K562 (cell line): Measurements from ENCODE around the gene PRDX2. TPM values are rescaled to one million over a fixed set of nuclear protein-coding genes. Genes with fewer than 3 reads are reported as not detected.
A peak's percentile ranks its signal among the peaks of the same experiment; 100 is the strongest.

ENCODE experiments used
- BACH1 ChIP-seq: fragments of 200-800 bp; sonication (Bioruptor generic); IDR thresholded peaks from 2 replicates; pipeline ENCODE4 v1.6.1; 2016; ENCODE audit warnings: missing genetic modification characterization, missing compliant biosample characterization
- BCL6 ChIP-seq: fragments of 250-450 bp; sonication (Bioruptor Pico); IDR thresholded peaks from 2 replicates; pipeline ENCODE4 v1.4.0; 2020
- CCNT2 ChIP-seq: IDR thresholded peaks from 2 replicates; pipeline ENCODE4 v1.6.1; 2011; ENCODE audit warnings: borderline replicate concordance, low read depth, mild to moderate bottlenecking, moderate library complexity, mixed read lengths, low read length; ENCODE audit not compliant: insufficient read length; ENCODE audit errors: extremely low read depth
- CHD1 ChIP-seq: fragments of 200-600 bp; sonication (generic); IDR thresholded peaks from one replicate; pipeline ENCODE4 v1.6.1; 2012; ENCODE audit warnings: mild to moderate bottlenecking, moderate library complexity, low read length, inconsistent platforms
- FOSL1 ChIP-seq: fragments of 200-800 bp; sonication (Bioruptor generic); conservative IDR thresholded peaks from 2 replicates; pipeline ENCODE4 v1.6.1; 2016; ENCODE audit warnings: missing genetic modification characterization, missing compliant biosample characterization
- LCOR ChIP-seq: sonication (generic); formaldehyde crosslinking; IDR thresholded peaks from 2 replicates; pipeline ENCODE4 v1.8.0; 2022; ENCODE audit warnings: mild to moderate bottlenecking, missing genetic modification reagents
- MAFF ChIP-seq: IDR thresholded peaks from 2 replicates; pipeline ENCODE4 v1.6.1; 2012; ENCODE audit warnings: low read length, improper control_type of control experiment
- MYNN ChIP-seq, 2 experiments: sonication (generic); formaldehyde crosslinking in 1 of 2; IDR thresholded peaks; 2 replicates each; pipeline versions ENCODE4 v1.5.0 to v1.6.1; 2016 to 2020; ENCODE audit warnings: antibody characterized with exemption in 1 of 2, missing genetic modification reagents in 1 of 2
- NELFE ChIP-seq: IDR thresholded peaks from 2 replicates; pipeline ENCODE4 v1.6.1; 2011; ENCODE audit warnings: mild to moderate bottlenecking; ENCODE audit not compliant: insufficient read depth, insufficient read length
- NR2C2 ChIP-seq, 2 experiments: fragments of 200-800 bp in 1 of 2; sonication (Bioruptor generic) in 1 of 2; sonication (generic) in 1 of 2; formaldehyde crosslinking in 1 of 2; IDR thresholded peaks; 2 replicates each; pipeline versions ENCODE4 v1.6.1 to v1.8.0; 2016 to 2022; ENCODE audit warnings: mild to moderate bottlenecking in 1 of 2, missing compliant biosample characterization in 1 of 2, missing genetic modification characterization in 1 of 2, missing genetic modification reagents in 1 of 2
- NR2F6 ChIP-seq: fragments of 450-650 bp; formaldehyde crosslinking; IDR thresholded peaks from 2 replicates; pipeline ENCODE4 v1.4.0; 2020; ENCODE audit warnings: mild to moderate bottlenecking
- OTX1 ChIP-seq: fragments of 450-650 bp; formaldehyde crosslinking; IDR thresholded peaks from 2 replicates; pipeline ENCODE4 v1.4.0; 2022; ENCODE audit warnings: mild to moderate bottlenecking
- SNRNP70 ChIP-seq: fragments of 200-400 bp; formaldehyde crosslinking; optimal IDR thresholded peaks from 2 replicates; pipeline ENCODE3; 2017; ENCODE audit warnings: low read depth, low read length
- STAT5A ChIP-seq: IDR thresholded peaks from 2 replicates; pipeline ENCODE4 v1.6.1; 2012; ENCODE audit warnings: low read length, inconsistent platforms, borderline replicate concordance
- polyA plus RNA-seq, 8 experiments: library from polyadenylated mRNA; depleted of rRNA in 4 of 8; stranded (reverse) in 5 of 8; unstranded in 3 of 8; fragments of >200 nt; fragmentation: Nextera tagmentation in 2 of 8; fragmentation: Illumina TruSeq in 1 of 8; extraction: Ambion mirVana in 2 of 8; extraction: Trizol in 1 of 8; gene quantifications; 2 replicates each; pipeline versions ENCODE4 v1.2.1 to v1.2.3, GENCODE V29; 2011 to 2014; ENCODE audit warnings: inconsistent platforms in 1 of 8, missing spikeins in 1 of 8
- total RNA-seq, 7 experiments: library from RNA; depleted of rRNA in 6 of 7; stranded (reverse); fragments of >200 nt in 6 of 7; fragmentation: Illumina TruSeq in 2 of 7; extraction: Trizol in 2 of 7; gene quantifications; 2 replicates each; pipeline versions ENCODE4 v1.2.1 to v1.2.3, GENCODE V29; 2011 to 2021; ENCODE audit warnings: low replicate concordance in 1 of 7
- TF ChIP-seq, protein P1 (sequence below): fragments of 250-450 bp; sonication (Bioruptor Pico); IDR thresholded peaks from 2 replicates; pipeline ENCODE4 v1.8.0; 2022; ENCODE audit warnings: moderate library complexity, mild to moderate bottlenecking, inconsistent platforms
- TF ChIP-seq, protein P2 (sequence below): fragments of 450-650 bp; IDR thresholded peaks from 2 replicates; pipeline ENCODE4 v1.6.1; 2017; ENCODE audit warnings: antibody characterized with exemption, mild to moderate bottlenecking
- TF ChIP-seq, protein P3 (sequence below): fragments of 450-650 bp; IDR thresholded peaks from 2 replicates; pipeline ENCODE4 v1.6.1; 2017; ENCODE audit warnings: antibody characterized with exemption
- TF ChIP-seq, protein P4 (sequence below): IDR thresholded peaks from 2 replicates; pipeline ENCODE4 v1.6.1; 2011; ENCODE audit not compliant: insufficient read length; ENCODE audit errors: extremely low read depth

PRDX2 gene
- total and polyA plus RNA-seq, 9 of the 15 experiments (the other 6 are each of a cell fraction or from before 2014, with no cell fraction given), result 206 to 1,183 (median 415) TPM

DNA sequence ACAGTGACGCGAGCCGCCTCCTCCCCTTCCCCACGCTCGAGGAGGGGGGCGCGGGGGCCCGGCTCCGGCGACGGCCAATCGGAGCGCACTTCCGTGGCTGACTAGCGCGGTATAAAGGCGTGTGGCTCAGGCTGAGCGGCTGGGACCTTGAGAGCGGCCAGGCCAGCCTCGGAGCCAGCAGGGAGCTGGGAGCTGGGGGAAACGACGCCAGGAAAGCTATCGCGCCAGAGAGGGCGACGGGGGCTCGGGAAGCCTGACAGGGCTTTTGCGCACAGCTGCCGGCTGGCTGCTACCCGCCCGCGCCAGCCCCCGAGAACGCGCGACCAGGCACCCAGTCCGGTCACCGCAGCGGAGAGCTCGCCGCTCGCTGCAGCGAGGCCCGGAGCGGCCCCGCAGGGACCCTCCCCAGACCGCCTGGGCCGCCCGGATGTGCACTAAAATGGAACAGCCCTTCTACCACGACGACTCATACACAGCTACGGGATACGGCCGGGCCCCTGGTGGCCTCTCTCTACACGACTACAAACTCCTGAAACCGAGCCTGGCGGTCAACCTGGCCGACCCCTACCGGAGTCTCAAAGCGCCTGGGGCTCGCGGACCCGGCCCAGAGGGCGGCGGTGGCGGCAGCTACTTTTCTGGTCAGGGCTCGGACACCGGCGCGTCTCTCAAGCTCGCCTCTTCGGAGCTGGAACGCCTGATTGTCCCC, 10.1 kb downstream of the PRDX2 start, which contains the start of gene JUNB (continued):
- TF ChIP-seq NR2C2 (CRISPR knock-in tag; IDR thresholded peaks at IDR 0.05) (peak; percentile 73), NR2C2 (tag; IDR thresholded peaks at IDR 0.05) (no peak), STAT5A (no peak; the same call in 1 of the 2 replicates), LCOR (CRISPR knock-in tag) (peak; percentile 92), FOSL1 (tag) (0 out of 2 replicates have a peak, but pooled peaks have one; percentile 53), BCL6 (CRISPR knock-in tag) (no peak), MYNN (IDR thresholded peaks at IDR 0.05) (peak; percentile 43; the same call in 1 of the 2 replicates), MYNN (CRISPR knock-in tag; IDR thresholded peaks at IDR 0.05) (no peak), NELFE (peak; percentile 89), BACH1 (no peak), SNRNP70 (no peak), MAFF (no peak), CCNT2 (peak; percentile 93), CHD1 (no peak), NR2F6 (CRISPR knock-in tag) (peak; percentile 66; the same call in 1 of the 2 replicates), OTX1 (peak; percentile 82; the same call in 1 of the 2 replicates)
- TF ChIP-seq, protein P1, sequence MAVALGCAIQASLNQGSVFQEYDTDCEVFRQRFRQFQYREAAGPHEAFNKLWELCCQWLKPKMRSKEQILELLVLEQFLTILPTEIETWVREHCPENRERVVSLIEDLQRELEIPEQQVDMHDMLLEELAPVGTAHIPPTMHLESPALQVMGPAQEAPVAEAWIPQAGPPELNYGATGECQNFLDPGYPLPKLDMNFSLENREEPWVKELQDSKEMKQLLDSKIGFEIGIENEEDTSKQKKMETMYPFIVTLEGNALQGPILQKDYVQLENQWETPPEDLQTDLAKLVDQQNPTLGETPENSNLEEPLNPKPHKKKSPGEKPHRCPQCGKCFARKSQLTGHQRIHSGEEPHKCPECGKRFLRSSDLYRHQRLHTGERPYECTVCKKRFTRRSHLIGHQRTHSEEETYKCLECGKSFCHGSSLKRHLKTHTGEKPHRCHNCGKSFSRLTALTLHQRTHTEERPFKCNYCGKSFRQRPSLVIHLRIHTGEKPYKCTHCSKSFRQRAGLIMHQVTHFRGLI (CRISPR knock-in tag), result no peak
- TF ChIP-seq, protein P2, sequence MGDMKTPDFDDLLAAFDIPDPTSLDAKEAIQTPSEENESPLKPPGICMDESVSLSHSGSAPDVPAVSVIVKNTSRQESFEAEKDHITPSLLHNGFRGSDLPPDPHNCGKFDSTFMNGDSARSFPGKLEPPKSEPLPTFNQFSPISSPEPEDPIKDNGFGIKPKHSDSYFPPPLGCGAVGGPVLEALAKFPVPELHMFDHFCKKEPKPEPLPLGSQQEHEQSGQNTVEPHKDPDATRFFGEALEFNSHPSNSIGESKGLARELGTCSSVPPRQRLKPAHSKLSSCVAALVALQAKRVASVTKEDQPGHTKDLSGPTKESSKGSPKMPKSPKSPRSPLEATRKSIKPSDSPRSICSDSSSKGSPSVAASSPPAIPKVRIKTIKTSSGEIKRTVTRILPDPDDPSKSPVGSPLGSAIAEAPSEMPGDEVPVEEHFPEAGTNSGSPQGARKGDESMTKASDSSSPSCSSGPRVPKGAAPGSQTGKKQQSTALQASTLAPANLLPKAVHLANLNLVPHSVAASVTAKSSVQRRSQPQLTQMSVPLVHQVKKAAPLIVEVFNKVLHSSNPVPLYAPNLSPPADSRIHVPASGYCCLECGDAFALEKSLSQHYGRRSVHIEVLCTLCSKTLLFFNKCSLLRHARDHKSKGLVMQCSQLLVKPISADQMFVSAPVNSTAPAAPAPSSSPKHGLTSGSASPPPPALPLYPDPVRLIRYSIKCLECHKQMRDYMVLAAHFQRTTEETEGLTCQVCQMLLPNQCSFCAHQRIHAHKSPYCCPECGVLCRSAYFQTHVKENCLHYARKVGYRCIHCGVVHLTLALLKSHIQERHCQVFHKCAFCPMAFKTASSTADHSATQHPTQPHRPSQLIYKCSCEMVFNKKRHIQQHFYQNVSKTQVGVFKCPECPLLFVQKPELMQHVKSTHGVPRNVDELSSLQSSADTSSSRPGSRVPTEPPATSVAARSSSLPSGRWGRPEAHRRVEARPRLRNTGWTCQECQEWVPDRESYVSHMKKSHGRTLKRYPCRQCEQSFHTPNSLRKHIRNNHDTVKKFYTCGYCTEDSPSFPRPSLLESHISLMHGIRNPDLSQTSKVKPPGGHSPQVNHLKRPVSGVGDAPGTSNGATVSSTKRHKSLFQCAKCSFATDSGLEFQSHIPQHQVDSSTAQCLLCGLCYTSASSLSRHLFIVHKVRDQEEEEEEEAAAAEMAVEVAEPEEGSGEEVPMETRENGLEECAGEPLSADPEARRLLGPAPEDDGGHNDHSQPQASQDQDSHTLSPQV, result no peak
- TF ChIP-seq, protein P3, sequence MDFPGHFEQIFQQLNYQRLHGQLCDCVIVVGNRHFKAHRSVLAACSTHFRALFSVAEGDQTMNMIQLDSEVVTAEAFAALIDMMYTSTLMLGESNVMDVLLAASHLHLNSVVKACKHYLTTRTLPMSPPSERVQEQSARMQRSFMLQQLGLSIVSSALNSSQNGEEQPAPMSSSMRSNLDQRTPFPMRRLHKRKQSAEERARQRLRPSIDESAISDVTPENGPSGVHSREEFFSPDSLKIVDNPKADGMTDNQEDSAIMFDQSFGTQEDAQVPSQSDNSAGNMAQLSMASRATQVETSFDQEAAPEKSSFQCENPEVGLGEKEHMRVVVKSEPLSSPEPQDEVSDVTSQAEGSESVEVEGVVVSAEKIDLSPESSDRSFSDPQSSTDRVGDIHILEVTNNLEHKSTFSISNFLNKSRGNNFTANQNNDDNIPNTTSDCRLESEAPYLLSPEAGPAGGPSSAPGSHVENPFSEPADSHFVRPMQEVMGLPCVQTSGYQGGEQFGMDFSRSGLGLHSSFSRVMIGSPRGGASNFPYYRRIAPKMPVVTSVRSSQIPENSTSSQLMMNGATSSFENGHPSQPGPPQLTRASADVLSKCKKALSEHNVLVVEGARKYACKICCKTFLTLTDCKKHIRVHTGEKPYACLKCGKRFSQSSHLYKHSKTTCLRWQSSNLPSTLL, result no peak
- TF ChIP-seq, protein P4, sequence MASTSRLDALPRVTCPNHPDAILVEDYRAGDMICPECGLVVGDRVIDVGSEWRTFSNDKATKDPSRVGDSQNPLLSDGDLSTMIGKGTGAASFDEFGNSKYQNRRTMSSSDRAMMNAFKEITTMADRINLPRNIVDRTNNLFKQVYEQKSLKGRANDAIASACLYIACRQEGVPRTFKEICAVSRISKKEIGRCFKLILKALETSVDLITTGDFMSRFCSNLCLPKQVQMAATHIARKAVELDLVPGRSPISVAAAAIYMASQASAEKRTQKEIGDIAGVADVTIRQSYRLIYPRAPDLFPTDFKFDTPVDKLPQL, result peak; percentile 67
